CD4-positive, alpha-beta T cell (primary cell): Measurements from ENCODE around the gene SPINK2. TPM values are rescaled to one million over a fixed set of nuclear protein-coding genes. Genes with fewer than 3 reads are reported as not detected.

Source experiments
- ATAC-seq: fragments of 200-7000 bp; cut with Tn5 transposase; one replicate; pipeline ENCODE4 v1.10.0; 2022; ENCODE audit warnings: mild to moderate bottlenecking; ENCODE audit not compliant: poor library complexity
- CTCF ChIA-PET: fragments of 350-600 bp; sonication (Branson Sonifier 250); formaldehyde crosslinking; loops from one replicate; lab custom pipeline; 2021; ENCODE audit warnings: antibody characterized with exemption, inconsistent platforms; lab: Charles Lee
- POLR2A ChIA-PET: fragments of 350-600 bp; sonication (Branson Sonifier 250); formaldehyde crosslinking; loops from one replicate; lab custom pipeline; 2021; ENCODE audit warnings: antibody characterized with exemption, inconsistent platforms; lab: Charles Lee
- DNase-seq, 14 experiments: peaks; one replicate each; pipeline ENCODE4 v3.0.0-alpha.2; 2013 to 2020; ENCODE audit warnings: mixed read lengths in 2 of 14
- H3K27ac ChIP-seq, 2 donors: one replicate each; pipeline versions ENCODE4 v1.5.1 to v1.7.0; 2013; ENCODE audit warnings: low read length in 2 of 2, low read depth in 1 of 2, mild to moderate bottlenecking in 1 of 2
- H3K27me3 ChIP-seq, 2 experiments: 1 replicate in 1 of 2; 2 replicates in 1 of 2; pipeline versions ENCODE4 v1.6.1 to v1.7.0; 2013; ENCODE audit warnings: low read length in 2 of 2, control low read depth in 1 of 2, mild to moderate bottlenecking in 1 of 2, moderate library complexity in 1 of 2; ENCODE audit not compliant: insufficient read depth in 2 of 2, control insufficient read depth in 1 of 2
- H3K36me3 ChIP-seq: one replicate; pipeline ENCODE4 v1.6.1; 2013; ENCODE audit warnings: low read length, control low read depth; ENCODE audit not compliant: insufficient read depth
- H3K4me1 ChIP-seq: one replicate; pipeline ENCODE4 v1.6.1; 2013; ENCODE audit warnings: low read length, control low read depth; ENCODE audit not compliant: insufficient read depth
- H3K4me3 ChIP-seq: one replicate; pipeline ENCODE4 v1.5.1; 2013; ENCODE audit warnings: mild to moderate bottlenecking, low read length, moderate library complexity
- H3K9me3 ChIP-seq, 2 experiments: 1 replicate in 1 of 2; 2 replicates in 1 of 2; pipeline versions ENCODE4 v1.6.1 to v1.7.0; 2013; ENCODE audit warnings: low read length in 2 of 2, mild to moderate bottlenecking in 2 of 2, control low read depth in 1 of 2, moderate library complexity in 1 of 2; ENCODE audit not compliant: control insufficient read depth in 1 of 2, insufficient read depth in 1 of 2
- H3K27ac Mint-ChIP-seq: one replicate; pipeline ENCODE4 v1.8.0; 2020; ENCODE audit warnings: mixed read lengths
- H3K27me3 Mint-ChIP-seq: one replicate; pipeline ENCODE4 v1.8.0; 2021; ENCODE audit warnings: mixed read lengths
- H3K36me3 Mint-ChIP-seq: one replicate; pipeline ENCODE4 v1.8.0; 2021; ENCODE audit warnings: low read depth, mixed read lengths
- H3K4me1 Mint-ChIP-seq: one replicate; pipeline ENCODE4 v1.8.0; 2021; ENCODE audit warnings: low read depth, mixed read lengths
- H3K4me3 Mint-ChIP-seq: one replicate; pipeline ENCODE4 v1.8.0; 2020; ENCODE audit warnings: mild to moderate bottlenecking, mixed read lengths
- H3K9me3 Mint-ChIP-seq: one replicate; pipeline ENCODE4 v1.8.0; 2020; ENCODE audit warnings: mixed read lengths
- intact Hi-C, 2 experiments: fragments of 100-400 bp; cut with DNase I in 1 of 2; cut with micrococcal nuclease in 1 of 2; formaldehyde crosslinking; loops; one replicate each; pipeline versions ENCODE4 v1.15.1 to v1.9.0; 2023 to 2025; cut with DNase I, micrococcal nuclease
- total RNA-seq, 174 experiments: library from RNA in 2 of 174; stranded (reverse) in 2 of 174; gene quantifications; one replicate each; pipeline ENCODE4 v1.2.3 and lab custom pipeline; 2021 to 2026
- TF ChIP-seq, protein P1 (sequence below): fragments of 200-600 bp; IDR thresholded peaks from one replicate; pipeline ENCODE4 v1.8.0; 2022; ENCODE audit warnings: antibody characterized with exemption, mild to moderate bottlenecking

SPINK2 gene
- total RNA-seq, 2 experiments from 2014 or later: 4.0 to 5.2 TPM

DNA sequence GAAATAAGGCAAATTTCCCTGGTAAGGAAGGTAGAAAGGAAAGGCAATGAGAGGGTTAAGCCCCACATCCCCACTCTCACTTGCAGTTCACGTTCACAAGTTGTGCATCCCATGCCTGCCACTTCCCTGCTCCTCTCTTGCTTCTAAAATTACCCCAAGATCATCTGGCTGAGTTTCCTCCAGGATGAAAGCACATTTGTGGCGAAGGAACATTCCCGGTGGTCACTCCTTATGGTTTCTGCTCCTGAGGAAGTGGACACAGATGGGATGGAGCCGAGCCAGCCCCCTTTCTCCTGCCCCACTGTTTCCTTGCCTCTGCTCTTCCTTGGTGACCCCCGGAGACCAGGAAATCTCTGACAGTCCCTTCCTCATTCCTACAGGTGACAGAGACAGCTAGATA is 37.5 kb downstream of the SPINK2 start:
- CTCF ChIA-PET: no interaction called here
- no peaks in the 10 kb centered on the region for H3K9me3 Mint-ChIP-seq
- H3K27me3 Mint-ChIP-seq: no peaks in the 10 kb centered on the region
- Histone ChIP-seq H3K4me3 (no peak overlapping the region), H3K4me1 (no peaks in the 10 kb centered on the region), H3K36me3 (no peaks in the 10 kb centered on the region), H3K27ac (no peak overlapping the region), H3K27me3 (no peaks in the 10 kb centered on the region), H3K9me3 (peaks cover 0 to 8% of the 10 kb centered on the region in 2 experiments)
- ATAC-seq: no peak
- no peaks in the 10 kb centered on the region for H3K36me3 Mint-ChIP-seq
- H3K4me3 Mint-ChIP-seq: no peak overlapping the region
- no peak overlapping the region for H3K27ac Mint-ChIP-seq
- POLR2A ChIA-PET: no interaction called here
- intact Hi-C loops: no loop called here
- TF ChIP-seq, protein P1, sequence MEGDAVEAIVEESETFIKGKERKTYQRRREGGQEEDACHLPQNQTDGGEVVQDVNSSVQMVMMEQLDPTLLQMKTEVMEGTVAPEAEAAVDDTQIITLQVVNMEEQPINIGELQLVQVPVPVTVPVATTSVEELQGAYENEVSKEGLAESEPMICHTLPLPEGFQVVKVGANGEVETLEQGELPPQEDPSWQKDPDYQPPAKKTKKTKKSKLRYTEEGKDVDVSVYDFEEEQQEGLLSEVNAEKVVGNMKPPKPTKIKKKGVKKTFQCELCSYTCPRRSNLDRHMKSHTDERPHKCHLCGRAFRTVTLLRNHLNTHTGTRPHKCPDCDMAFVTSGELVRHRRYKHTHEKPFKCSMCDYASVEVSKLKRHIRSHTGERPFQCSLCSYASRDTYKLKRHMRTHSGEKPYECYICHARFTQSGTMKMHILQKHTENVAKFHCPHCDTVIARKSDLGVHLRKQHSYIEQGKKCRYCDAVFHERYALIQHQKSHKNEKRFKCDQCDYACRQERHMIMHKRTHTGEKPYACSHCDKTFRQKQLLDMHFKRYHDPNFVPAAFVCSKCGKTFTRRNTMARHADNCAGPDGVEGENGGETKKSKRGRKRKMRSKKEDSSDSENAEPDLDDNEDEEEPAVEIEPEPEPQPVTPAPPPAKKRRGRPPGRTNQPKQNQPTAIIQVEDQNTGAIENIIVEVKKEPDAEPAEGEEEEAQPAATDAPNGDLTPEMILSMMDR: no peak
- no peak for DNase-seq
- no peaks in the 10 kb centered on the region for H3K4me1 Mint-ChIP-seq

DNA sequence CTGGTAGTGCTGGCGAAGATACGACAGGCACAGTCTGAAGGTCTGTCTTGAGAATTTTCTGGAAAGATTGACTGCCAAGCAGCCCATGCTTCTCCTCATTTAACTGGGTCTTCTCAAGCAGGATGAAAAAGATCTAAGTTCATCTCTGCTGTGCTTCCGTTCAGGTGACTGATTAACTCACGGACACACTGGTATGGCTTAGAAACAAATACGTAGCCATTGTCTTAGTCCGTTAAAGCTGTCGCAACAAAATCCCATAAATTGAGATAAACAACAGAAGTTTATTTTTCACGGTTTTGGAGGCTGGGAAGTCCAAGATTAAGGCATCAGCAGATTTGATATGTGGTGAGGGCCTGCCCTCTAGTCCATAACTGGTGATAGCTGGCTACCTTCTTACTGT is 39.5 kb downstream of the SPINK2 start:
- TF ChIP-seq, protein P1: no peak
- no peaks in the 10 kb centered on the region for H3K27me3 Mint-ChIP-seq
- ATAC-seq (no peak), DNase-seq (no peak)
- no peaks in the 10 kb centered on the region for H3K9me3 Mint-ChIP-seq
- no peak overlapping the region for H3K4me3 Mint-ChIP-seq
- ChIA-PET CTCF (no interaction called here), POLR2A (no interaction called here)
- Histone ChIP-seq H3K36me3 (no peaks in the 10 kb centered on the region), H3K9me3 (no peaks in the 10 kb centered on the region), H3K27me3 (no peaks in the 10 kb centered on the region), H3K4me3 (no peak overlapping the region), H3K4me1 (no peaks in the 10 kb centered on the region), H3K27ac (no peak overlapping the region)
- no peaks in the 10 kb centered on the region for H3K36me3 Mint-ChIP-seq
- no peak overlapping the region for H3K27ac Mint-ChIP-seq
- no peaks in the 10 kb centered on the region for H3K4me1 Mint-ChIP-seq
- intact Hi-C loops: no loop called here

DNA sequence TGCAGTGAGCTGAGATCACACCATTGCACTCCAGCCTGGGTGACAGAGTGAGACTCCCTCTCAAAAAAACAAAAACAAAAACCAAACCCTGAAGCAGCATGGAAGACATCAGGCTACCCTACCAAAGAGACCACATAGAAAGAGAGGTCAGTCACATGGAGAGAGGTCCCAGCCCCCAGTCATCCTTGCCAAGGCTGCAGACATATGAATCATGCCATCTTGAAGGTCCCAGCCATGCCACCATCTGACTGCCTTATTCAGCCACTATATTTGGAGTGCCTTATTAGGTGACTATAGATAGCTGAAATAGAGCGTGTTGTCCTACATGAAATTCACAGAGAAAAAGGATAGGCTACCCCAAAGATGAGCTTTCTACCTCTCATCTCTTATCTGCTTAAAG is 48.2 kb downstream of the SPINK2 start:
- Mint-ChIP-seq H3K27me3 (no peaks in the 10 kb centered on the region), H3K4me3 (no peak overlapping the region), H3K9me3 (no peaks in the 10 kb centered on the region), H3K27ac (no peak overlapping the region), H3K36me3 (no peaks in the 10 kb centered on the region), H3K4me1 (no peaks in the 10 kb centered on the region)
- Histone ChIP-seq H3K4me3 (no peak overlapping the region), H3K36me3 (no peaks in the 10 kb centered on the region), H3K27ac (no peak overlapping the region), H3K9me3 (no peaks in the 10 kb centered on the region), H3K27me3 (no peaks in the 10 kb centered on the region), H3K4me1 (no peaks in the 10 kb centered on the region)
- TF ChIP-seq, protein P1: no peak
- ATAC-seq: no peak
- POLR2A ChIA-PET: interaction anchor here (1.2 kb wide), 1 partner anchor 16 kb away, joined by 6 read pairs; no protein-coding TSS in a partner anchor
- CTCF ChIA-PET: no interaction called here
- DNase-seq: no peak
- intact Hi-C loops: no loop called here
